Measurements from ENCODE around the gene PXMP2. TPM values are rescaled to one million over a fixed set of nuclear protein-coding genes. Genes with fewer than 3 reads are reported as not detected.

PXMP2 gene
- polyA plus RNA-seq, 1 donor (not counting 4 experiments of a cell fraction or from before 2014, with no cell fraction given) = 18.0 TPM

DNA sequence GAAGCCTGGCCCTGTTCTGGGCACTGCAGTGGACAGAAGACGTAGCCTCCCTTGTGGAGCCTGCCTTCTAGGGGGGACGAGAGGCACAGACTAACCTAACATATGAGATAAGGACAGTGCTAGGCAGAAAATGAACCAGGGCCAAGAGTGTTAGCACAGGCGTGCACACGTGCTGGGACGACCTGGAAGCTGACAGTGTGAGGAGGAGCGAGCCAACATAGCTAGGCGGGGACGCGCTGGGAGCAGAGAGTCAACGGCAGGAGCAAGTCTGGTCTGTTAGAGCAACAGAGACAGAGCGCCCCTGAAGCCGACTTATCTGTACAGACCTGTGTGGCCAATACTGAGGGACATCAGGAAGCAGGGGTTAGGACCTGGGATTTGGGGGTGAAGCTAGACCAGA lies 8.0 kb downstream of the PXMP2 start:
- no peak for FAIRE-seq
- Histone ChIP-seq H3K27me3 (ENCODE audit: control insufficient read depth, extremely low read depth, insufficient read depth, low read length) (no peaks in the 10 kb centered on the region), H3K79me2 (ENCODE audit: control insufficient read depth, insufficient read depth, low read length) (no peaks in the 10 kb centered on the region), H3K9me3 (ENCODE audit: control insufficient read depth, low read depth, low read length) (no peaks in the 10 kb centered on the region), H4K20me1 (ENCODE audit: control insufficient read depth, extremely low read depth, insufficient read depth, low read length) (no peaks in the 10 kb centered on the region), H3K36me3 (ENCODE audit: control insufficient read depth in 2 of 2, extremely low read depth in 1 of 2, insufficient read depth in 2 of 2, low read length in 2 of 2) (peaks cover 1 to 3% of the 10 kb centered on the region in 2 experiments), H3K4me1 (ENCODE audit: control insufficient read depth, extremely low read depth, insufficient read depth, low read length) (peaks cover 3% of the 10 kb centered on the region), H3K4me3 (ENCODE audit: control insufficient read depth in 2 of 3, extremely low read depth in 1 of 3, insufficient read depth in 2 of 3, low read depth in 1 of 3, low read length in 3 of 3) (no peak overlapping the region), H3K9ac (ENCODE audit: control insufficient read depth, extremely low read depth, insufficient read depth, low read length) (no peak overlapping the region), H2AFZ (ENCODE audit: control insufficient read depth, low read length) (no peak overlapping the region), H3K9me1 (ENCODE audit: control insufficient read depth, extremely low read depth, insufficient read depth, low read length) (no peaks in the 10 kb centered on the region), H3K4me2 (ENCODE audit: control insufficient read depth, extremely low read depth, insufficient read depth, low read depth, low read length) (no peak overlapping the region), H3K27ac (ENCODE audit: control insufficient read depth, insufficient read depth, low read length) (no peak overlapping the region)
- no peak for DNase-seq (ENCODE audit: low read depth, low spot score)
- no peak for TF ChIP-seq EZH2 (IDR thresholded peaks at IDR 0.05; ENCODE audit: low read length)
- TF ChIP-seq, protein P1, sequence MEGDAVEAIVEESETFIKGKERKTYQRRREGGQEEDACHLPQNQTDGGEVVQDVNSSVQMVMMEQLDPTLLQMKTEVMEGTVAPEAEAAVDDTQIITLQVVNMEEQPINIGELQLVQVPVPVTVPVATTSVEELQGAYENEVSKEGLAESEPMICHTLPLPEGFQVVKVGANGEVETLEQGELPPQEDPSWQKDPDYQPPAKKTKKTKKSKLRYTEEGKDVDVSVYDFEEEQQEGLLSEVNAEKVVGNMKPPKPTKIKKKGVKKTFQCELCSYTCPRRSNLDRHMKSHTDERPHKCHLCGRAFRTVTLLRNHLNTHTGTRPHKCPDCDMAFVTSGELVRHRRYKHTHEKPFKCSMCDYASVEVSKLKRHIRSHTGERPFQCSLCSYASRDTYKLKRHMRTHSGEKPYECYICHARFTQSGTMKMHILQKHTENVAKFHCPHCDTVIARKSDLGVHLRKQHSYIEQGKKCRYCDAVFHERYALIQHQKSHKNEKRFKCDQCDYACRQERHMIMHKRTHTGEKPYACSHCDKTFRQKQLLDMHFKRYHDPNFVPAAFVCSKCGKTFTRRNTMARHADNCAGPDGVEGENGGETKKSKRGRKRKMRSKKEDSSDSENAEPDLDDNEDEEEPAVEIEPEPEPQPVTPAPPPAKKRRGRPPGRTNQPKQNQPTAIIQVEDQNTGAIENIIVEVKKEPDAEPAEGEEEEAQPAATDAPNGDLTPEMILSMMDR (optimal IDR thresholded peaks at IDR 0.05 in 1 of 3, IDR thresholded peaks at IDR 0.05 in 1 of 3, conservative IDR thresholded peaks at IDR 0.05 in 1 of 3; ENCODE audit: extremely low read depth in 1 of 3, insufficient read depth in 2 of 3, low read length in 3 of 3) = no peak
- dilution Hi-C loops (cut with MboI; ENCODE audit: extremely low pct_ligation_motif_present, low sequenced_read_pairs) = no loop called here

DNA sequence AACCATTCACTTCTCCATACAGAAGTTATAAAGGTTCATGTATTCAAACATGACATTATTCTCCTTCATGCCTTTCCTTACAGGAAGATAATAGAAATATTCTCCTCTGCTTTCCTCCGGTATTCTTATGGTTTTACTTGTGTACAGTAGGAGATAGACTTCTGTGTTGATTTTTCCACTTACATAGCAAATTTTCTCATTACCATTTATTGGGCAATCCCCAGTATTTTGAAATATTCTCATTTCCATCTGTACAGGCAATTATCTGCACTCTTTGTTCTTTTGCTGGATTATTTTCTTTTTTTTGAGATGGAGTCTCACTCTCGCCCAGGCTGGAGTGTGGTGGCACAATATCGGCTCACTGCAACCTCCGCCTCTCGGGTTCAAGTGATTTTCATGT lies 11.0 kb downstream of the PXMP2 start:
- Histone ChIP-seq H3K9ac (ENCODE audit: control insufficient read depth, extremely low read depth, insufficient read depth, low read length) (no peak overlapping the region), H3K9me3 (ENCODE audit: control insufficient read depth, low read depth, low read length) (no peaks in the 10 kb centered on the region), H2AFZ (ENCODE audit: control insufficient read depth, low read length) (no peak overlapping the region), H3K4me1 (ENCODE audit: control insufficient read depth, extremely low read depth, insufficient read depth, low read length) (peaks cover 3% of the 10 kb centered on the region), H3K27me3 (ENCODE audit: control insufficient read depth, extremely low read depth, insufficient read depth, low read length) (no peaks in the 10 kb centered on the region), H3K36me3 (ENCODE audit: control insufficient read depth in 2 of 2, extremely low read depth in 1 of 2, insufficient read depth in 2 of 2, low read length in 2 of 2) (peaks cover 1 to 3% of the 10 kb centered on the region in 2 experiments), H3K4me2 (ENCODE audit: control insufficient read depth, extremely low read depth, insufficient read depth, low read depth, low read length) (no peak overlapping the region), H3K79me2 (ENCODE audit: control insufficient read depth, insufficient read depth, low read length) (no peaks in the 10 kb centered on the region), H4K20me1 (ENCODE audit: control insufficient read depth, extremely low read depth, insufficient read depth, low read length) (no peaks in the 10 kb centered on the region), H3K9me1 (ENCODE audit: control insufficient read depth, extremely low read depth, insufficient read depth, low read length) (no peaks in the 10 kb centered on the region), H3K27ac (ENCODE audit: control insufficient read depth, insufficient read depth, low read length) (no peak overlapping the region), H3K4me3 (ENCODE audit: control insufficient read depth in 2 of 3, extremely low read depth in 1 of 3, insufficient read depth in 2 of 3, low read depth in 1 of 3, low read length in 3 of 3) (no peak overlapping the region)
- TF ChIP-seq, protein P1 (optimal IDR thresholded peaks at IDR 0.05 in 1 of 3, IDR thresholded peaks at IDR 0.05 in 1 of 3, conservative IDR thresholded peaks at IDR 0.05 in 1 of 3; ENCODE audit: extremely low read depth in 1 of 3, insufficient read depth in 2 of 3, low read length in 3 of 3) = no peak
- no peak for TF ChIP-seq EZH2 (IDR thresholded peaks at IDR 0.05; ENCODE audit: low read length)
- dilution Hi-C loops (cut with MboI; ENCODE audit: extremely low pct_ligation_motif_present, low sequenced_read_pairs) = no loop called here
- FAIRE-seq (no peak), DNase-seq (ENCODE audit: low read depth, low spot score) (no peak)
